ENCODE data around the gene GSX2. TPM values are rescaled to one million over a fixed set of nuclear protein-coding genes. Genes with fewer than 3 reads are reported as not detected.

GSX2 gene
- total RNA-seq, 2 donors from 2014 or later = not detected

GRCh38 chr4:54073271-54073880, 26.6 kb upstream of the GSX2 start:
- intact Hi-C loops (cut with DNase I) = no loop called here
- DNase-seq (ENCODE audit: low spot score) = no peak

GRCh38 chr4:54074381-54074780, 25.6 kb upstream of the GSX2 start:
- no peak for DNase-seq (ENCODE audit: low spot score)
- intact Hi-C loops (cut with DNase I) = no loop called here

GRCh38 chr4:54076673-54077072, 23.3 kb upstream of the GSX2 start:
- DNase-seq (ENCODE audit: low spot score) = no peak
- intact Hi-C loops (cut with DNase I) = no loop called here

DNA sequence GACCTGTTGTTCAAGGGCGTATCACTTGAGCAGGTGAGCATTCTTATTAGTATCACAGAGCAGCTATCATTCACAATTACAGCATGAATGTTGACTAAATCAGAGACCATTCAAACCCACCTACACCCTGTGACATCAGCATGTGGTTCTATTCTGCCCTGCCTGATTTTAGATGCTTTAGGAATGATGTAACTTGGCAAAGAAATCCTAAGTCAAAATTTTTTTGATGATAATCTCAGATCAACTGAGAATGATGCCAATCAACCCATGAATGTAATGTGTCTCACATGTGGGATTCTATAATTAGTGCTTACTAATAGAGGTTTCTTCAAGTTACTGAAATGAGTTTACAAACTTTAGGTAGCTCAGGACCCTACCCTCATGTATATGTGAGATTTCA, 22.2 kb upstream of the GSX2 start:
- intact Hi-C loops (cut with DNase I) = no loop called here
- no peak for DNase-seq (ENCODE audit: low spot score)

GRCh38 chr4:54082168-54082567, 17.8 kb upstream of the GSX2 start:
- no peak for DNase-seq (ENCODE audit: low spot score)
- intact Hi-C loops (cut with DNase I) = no loop called here

- intact Hi-C loops (cut with DNase I) = no loop called here
- no peak for DNase-seq (ENCODE audit: low spot score)
Observed at GRCh38 chr4:54085284-54085683, 14.7 kb upstream of the GSX2 start.

DNA sequence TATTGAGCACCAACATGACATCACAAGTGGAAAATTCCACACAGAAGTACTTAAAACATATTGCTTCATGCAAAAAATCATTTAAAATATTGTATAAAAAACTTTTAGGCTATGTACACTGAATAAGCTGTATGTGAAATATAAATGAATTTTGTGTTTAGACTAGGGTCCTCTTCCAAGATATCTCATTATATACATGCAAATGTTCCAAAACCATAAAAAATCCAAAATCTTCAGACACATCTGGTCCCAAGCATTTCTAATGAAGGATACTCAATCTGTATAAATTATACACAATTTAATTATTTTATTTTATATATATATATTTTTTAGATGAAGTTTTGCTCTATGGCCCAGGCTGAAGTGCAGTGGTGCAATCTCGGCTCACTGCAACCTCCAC, 10.1 kb upstream of the GSX2 start:
- no peak for DNase-seq (ENCODE audit: low spot score)
- intact Hi-C loops (cut with DNase I) = no loop called here

DNA sequence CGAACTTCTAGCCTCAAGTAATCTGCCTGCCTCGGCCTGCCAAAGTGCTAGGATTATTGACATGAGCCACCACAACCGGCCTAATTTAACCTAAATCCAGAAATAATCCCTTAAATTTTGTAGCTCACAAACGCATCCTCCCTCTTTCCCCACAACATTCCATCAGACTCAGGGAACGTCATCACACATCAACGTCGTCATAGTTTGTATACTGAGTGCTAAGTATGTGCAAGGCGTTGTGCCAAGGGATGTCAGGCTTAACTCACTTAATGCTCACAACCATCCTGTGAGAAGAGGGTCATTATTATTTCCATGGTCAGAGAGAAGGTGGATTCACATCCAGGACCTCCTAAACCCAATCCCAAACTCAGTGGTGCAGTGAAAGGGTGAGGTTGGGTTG, 9.6 kb upstream of the GSX2 start:
- no peak for DNase-seq (ENCODE audit: low spot score)

GRCh38 chr4:54090804-54091623, 8.9 kb upstream of the GSX2 start:
- intact Hi-C loops (cut with DNase I) = no loop called here
- DNase-seq (ENCODE audit: low spot score) = no peak

More for the DNA sequence above, 9.6 kb upstream of the GSX2 start:
- intact Hi-C loops (cut with DNase I) = no loop called here

DNA sequence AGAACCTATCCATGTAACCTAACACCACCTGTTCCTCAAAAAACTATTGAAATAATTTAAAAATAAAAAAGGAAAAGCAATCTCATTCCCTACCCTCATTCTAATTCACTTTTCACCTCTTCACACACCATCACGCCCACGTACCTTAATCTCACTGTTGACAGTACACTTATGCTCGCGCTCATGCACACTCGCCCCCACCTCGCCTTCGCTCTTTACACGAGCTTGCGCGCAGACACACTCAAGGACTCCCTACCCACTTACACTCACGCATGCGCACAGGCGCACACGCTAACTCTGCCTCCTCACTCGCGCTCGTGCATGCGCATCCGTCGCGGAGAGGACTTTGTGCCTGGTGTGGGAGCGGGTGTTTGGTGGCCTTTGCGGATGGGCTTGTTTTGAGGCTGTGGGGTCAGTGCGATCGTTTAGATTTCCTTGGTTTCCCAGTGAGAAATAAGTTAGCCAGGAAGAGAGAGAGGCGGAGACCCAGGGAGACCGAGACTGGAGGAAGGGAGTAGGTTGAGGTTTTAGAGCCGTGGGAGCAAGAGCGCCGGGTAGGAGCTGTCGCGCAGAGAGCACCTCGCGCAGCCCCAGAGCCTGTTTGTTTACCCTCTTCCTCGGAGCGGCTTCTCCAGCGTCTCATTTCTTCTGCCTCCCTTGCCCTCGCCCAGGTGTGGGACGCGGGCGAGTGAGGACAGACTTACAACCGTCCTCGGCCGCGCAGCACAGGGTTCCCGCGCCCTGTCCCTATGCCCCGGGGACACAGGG, 8.1 kb upstream of the GSX2 start:
- intact Hi-C loops (cut with DNase I) = no loop called here
- peak; percentile 94 for DNase-seq (ENCODE audit: low spot score)

GRCh38 chr4:54092405-54093323, 7.3 kb upstream of the GSX2 start:
- intact Hi-C loops (cut with DNase I) = no loop called here
- no peak for DNase-seq (ENCODE audit: low spot score)

GRCh38 chr4:54093324-54094240, 6.4 kb upstream of the GSX2 start:
- DNase-seq (ENCODE audit: low spot score) = no peak
- intact Hi-C loops (cut with DNase I) = no loop called here

GRCh38 chr4:54094451-54094850, 5.5 kb upstream of the GSX2 start:
- intact Hi-C loops (cut with DNase I) = no loop called here
- DNase-seq (ENCODE audit: low spot score) = no peak

DNA sequence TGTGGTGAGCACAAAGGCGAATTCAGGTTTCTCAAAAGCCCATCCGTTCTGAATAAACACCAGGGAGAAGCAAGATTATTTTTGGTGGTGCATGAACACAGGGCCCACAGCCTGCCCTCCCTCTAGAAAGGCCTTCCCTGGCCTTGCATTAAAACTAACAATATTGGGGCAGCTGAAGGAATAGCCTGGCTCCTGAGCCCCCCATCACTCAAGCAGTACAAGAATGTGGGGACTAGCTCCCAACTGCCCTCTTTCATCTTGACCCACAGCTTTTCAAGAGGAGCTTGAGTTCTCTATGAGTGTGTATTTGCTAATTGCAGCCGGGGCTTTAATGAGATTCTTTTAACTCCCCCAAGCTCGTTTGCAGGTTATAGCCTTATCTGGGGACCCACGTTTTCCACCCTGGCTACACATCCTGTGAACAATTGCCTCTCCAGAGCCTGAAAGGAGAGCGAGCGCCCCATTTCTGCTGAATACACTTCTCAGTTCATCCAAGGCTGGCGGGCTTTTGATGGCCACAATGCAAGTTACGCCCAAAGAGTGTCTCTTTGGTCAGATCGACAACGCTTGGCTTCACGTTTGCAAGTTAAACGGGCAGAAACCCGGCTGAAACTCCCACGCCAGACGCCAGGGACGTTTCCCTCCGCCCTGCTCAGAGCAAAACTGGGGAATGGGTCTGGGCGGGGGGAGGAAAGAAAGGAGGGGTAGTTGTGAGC, 4.7 kb upstream of the GSX2 start:
- DNase-seq (ENCODE audit: low spot score) = no peak
- intact Hi-C loops (cut with DNase I) = no loop called here

DNA sequence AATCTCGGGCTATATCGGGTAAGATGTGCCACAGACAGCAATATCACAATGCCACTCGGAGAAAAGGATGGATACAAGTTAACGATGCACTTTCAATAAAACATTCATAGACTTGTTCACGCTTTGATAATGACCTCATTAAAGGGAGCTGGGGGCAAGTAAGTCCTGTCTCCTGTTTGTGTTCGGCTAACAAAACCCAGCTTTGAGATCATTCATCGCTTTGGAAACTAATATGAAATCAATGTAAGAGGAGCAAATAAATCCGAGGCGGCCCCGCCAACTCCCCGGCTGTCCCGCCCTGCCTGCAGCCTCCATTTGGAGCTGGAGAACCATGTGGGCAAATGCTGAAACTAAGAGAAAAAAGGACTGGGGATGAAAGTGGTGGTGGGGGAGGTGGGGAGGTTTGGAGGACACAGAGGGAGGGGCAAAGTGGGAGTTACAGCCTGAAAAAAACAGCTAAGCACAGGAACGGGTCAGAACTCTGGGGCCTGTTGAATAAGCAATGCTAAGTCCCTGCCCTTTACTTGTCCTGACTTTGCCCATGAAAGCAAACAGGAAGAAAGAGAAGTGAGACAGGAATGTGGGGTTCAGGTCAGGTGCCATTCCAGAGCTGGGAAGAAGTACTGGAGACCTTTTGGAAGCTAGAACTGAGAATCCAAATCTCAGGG, 3.5 kb upstream of the GSX2 start:
- no peak for DNase-seq (ENCODE audit: low spot score)
- intact Hi-C loops (cut with DNase I) = no loop called here

- intact Hi-C loops (cut with DNase I) = no loop called here
- DNase-seq (ENCODE audit: low spot score) = no peak
Observed at GRCh38 chr4:54097152-54097551, 2.8 kb upstream of the GSX2 start.

DNA sequence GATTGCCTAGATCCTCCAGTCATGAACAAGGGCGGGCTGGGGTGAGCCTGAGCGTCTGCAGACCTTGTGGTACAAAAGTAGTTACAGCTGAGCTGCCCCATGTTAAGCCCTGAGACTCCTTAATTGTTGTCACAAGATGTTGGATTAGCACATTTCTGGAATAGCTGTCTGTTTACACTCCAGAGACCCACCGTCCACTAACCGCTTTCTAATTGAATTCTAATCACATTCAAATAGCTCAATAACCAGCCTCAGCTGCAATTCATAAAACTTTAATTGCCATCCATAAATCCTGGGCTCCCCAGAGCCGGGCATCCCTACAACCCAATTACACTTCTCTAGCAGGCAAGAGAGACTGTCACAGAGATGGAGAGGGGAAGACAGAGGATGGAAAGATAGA, 1.6 kb upstream of the GSX2 start:
- intact Hi-C loops (cut with DNase I) = no loop called here
- DNase-seq (ENCODE audit: low spot score) = no peak

Data from posterior vena cava (tissue), 2 donors.